Sciatic nerve (tissue), 2 donors: ENCODE measurements around the gene UGGT1. TPM values are rescaled to one million over a fixed set of nuclear protein-coding genes. Genes with fewer than 3 reads are reported as not detected.
"Not testable (repeated sequence)": the region's sequence is repeated elsewhere in the genome, so short reads cannot be mapped to it uniquely, and the experiment has no call there.

Experiments used
- ATAC-seq: fragments of 200-7000 bp; cut with Tn5 transposase; one replicate; pipeline ENCODE4 v1.9.1; 2020; ENCODE audit warnings: mild to moderate bottlenecking, moderate library complexity
- DNase-seq: peaks from one replicate; pipeline ENCODE4 v3.0.0-alpha.2; 2020; ENCODE audit warnings: low spot score
- intact Hi-C: fragments of 100-400 bp; cut with DNase I; formaldehyde crosslinking; loops from one replicate; pipeline ENCODE4 v1.14.2; 2022
- total RNA-seq: library from RNA; stranded (reverse); fragmentation: NEBNext Ultra II Directional; extraction: Animal tissue kit (Norgen Biotek cat#: 25700); gene quantifications from one replicate; pipeline ENCODE4 v1.2.1, GENCODE V29; 2021
- donor health status: DM: no; HTN: no; CAD: no.
- donor health status: DM: no; HTN: no; CAD: no.

UGGT1 gene
- total RNA-seq, 1 donor from 2014 or later = 34.3 TPM

GRCh38 chr2:128208631-128209324 lies 117.8 kb downstream of the UGGT1 start:
- DNase-seq, ATAC-seq, intact Hi-C loops: not testable (repeated sequence)

DNA sequence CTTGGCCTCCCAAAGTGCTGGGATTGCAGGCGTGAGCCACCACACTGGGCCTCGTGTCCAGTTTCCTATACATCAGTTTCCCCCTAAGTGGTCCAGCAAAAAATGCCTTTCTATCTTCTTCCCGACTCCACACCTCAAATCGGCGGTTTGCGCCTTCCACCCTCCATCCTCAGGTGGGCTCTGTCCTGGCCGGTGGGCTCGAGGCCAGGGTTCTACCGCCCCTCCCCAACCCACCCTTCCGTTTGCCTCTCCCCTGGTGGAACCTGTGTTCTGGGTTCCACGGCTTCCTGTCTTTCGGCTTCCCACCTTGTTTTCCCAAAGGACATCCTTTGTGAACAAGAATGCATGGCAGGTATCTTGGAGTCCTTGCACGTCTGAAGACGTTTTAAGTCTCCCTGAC lies 123.3 kb downstream of the UGGT1 start:
- ATAC-seq (no peak), DNase-seq (no peak)
- intact Hi-C loops = no loop called here

GRCh38 chr2:128214866-128215460 lies 124.0 kb downstream of the UGGT1 start:
- ATAC-seq (no peak), DNase-seq (no peak)
- intact Hi-C loops = no loop called here

- intact Hi-C loops = no loop called here
- DNase-seq (no peak), ATAC-seq (no peak)
Measured at GRCh38 chr2:128215897-128216642, 125.1 kb downstream of the UGGT1 start.

- intact Hi-C loops = no loop called here
- no peak for DNase-seq
- ATAC-seq = no peak
Measured at GRCh38 chr2:128217671-128218070, 126.7 kb downstream of the UGGT1 start.

DNA sequence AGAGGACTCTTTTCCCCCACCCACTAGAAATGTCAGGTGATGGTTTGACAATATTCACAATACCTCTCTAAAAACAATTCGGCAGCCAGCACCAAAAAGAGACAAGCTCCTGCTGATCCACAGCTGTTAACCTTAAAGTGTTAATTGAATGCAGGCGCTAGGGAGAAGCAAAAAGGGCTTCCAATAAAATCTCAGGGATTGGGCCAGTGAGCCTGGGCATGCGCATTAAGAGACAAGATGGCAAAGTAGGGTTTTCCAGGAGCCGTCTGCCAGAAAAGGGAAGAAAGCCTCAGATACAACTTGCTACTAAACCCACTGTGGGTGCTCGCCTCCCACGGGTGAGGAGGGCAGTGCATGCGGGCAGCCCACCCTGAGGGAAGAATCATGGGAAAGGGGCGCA lies 128.9 kb downstream of the UGGT1 start:
- intact Hi-C loops = no loop called here
- DNase-seq (no peak), ATAC-seq (no peak)

DNA sequence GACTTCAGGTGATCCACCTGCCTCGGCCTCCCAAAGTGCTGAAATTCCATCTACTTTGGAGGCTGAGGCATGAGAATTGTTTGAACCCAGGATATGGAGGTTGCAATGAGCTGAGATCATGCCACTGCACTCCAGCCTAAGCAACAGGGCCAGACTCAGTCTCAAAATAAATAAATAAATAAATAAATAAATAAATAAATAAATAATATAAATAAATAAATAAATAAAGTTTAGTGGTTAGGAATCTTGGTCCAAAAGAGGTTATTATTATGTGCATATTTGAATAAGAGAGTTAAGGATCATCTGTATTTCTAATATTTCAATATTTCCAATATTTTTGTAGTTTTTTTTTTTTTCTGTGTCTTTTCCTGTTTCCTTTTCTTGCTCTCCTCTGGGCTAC lies 136.9 kb downstream of the UGGT1 start:
- no peak for ATAC-seq
- intact Hi-C loops = no loop called here
- no peak for DNase-seq

- intact Hi-C loops = no loop called here
- ATAC-seq = no peak
- no peak for DNase-seq
Measured at GRCh38 chr2:128228894-128229293, 137.9 kb downstream of the UGGT1 start.

DNA sequence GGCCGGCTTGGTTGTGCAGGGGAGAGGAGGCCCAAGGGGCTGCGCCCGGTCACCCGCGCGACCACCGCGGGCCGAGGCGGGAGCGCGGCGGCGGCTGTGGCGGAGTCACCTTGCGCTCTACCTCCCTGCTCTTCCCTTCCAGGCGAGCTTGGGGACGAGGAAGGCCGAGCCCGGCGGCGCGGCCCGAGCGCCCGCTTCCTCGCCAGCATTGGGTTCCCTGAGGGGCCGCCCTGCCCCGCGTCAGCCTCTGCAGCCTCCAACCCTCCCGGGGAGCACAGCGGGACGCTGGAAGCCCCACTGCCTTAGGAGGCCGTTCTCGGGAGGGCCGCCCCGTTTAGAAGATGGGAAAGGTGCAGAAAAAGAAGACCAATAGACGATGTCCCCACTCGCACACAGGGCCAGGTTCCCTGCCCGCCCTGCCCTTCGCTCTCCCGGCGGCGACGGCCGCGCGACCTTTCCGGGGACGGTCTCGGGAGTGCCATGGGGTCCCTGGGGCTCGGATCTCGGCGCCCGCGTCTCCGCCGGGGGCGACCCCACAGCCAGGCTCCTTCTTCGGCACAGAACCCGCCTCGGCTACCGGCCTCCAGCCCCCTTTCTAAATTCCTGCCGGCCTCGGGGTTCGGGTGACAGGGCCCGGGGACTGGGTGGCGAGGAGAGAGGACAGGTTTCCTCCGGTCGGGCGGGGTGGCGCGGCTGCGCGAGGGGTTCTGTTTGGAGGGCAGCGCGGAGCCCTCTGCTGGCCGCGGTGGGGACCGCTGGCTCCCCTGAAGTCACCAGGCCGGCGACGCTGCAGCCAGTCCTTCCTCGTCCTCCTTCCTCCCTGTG lies 142.2 kb downstream of the UGGT1 start:
- intact Hi-C loops = no loop called here
- DNase-seq (peak; percentile 93), ATAC-seq (peak; percentile 97)

DNA sequence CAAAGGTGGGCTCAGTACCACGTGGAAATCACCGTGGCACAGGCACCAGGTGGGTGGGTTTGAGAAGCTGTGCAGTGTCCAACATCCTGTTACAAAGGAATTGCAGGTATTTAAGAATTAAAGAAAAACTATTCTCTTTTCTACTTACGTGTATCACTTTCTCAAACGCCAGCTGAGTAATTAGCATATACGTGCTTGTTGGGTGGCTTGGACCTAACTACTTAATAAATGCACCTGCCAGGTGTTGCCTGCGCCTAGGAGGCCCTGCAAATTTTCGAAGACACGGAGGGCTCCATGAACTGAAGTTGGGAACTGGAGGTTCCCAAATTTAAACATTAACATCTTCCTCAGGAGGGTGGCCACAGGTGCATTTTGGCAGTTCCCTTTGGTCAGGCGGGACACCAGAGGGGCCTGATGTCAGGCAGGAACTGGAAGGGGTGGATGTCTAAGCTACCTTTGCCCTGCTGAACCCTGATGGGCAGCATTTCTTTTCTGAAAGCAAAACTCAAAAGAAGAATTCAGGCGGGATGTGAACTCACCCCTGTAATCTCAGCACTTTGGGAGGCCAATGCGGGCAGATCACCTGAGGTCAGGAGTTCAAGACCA lies 142.9 kb downstream of the UGGT1 start:
- DNase-seq (no peak), ATAC-seq (no peak)
- intact Hi-C loops = no loop called here

DNA sequence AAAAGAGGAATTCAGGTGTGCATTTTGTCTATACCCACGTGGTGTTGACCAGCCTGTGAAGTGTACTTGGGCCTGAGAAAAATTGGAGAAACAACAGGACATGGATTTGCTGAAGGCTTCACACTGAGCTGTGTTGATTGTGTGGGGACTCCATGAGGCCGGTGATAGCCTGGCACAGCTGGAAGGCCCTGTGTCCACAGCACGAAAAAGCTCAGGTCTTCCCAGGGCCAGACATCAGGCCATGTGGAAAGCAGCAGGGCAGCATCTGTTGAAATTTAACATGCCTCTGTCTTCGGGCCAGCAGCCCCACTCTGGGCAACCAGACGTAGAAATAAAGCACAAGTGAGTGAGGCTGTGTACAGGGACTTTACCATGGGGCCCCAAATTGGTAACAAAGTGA lies 143.6 kb downstream of the UGGT1 start:
- intact Hi-C loops = no loop called here
- DNase-seq = no peak
- ATAC-seq = no peak

GRCh38 chr2:128235581-128235980 lies 144.6 kb downstream of the UGGT1 start:
- no peak for ATAC-seq
- DNase-seq = no peak
- intact Hi-C loops = no loop called here

DNA sequence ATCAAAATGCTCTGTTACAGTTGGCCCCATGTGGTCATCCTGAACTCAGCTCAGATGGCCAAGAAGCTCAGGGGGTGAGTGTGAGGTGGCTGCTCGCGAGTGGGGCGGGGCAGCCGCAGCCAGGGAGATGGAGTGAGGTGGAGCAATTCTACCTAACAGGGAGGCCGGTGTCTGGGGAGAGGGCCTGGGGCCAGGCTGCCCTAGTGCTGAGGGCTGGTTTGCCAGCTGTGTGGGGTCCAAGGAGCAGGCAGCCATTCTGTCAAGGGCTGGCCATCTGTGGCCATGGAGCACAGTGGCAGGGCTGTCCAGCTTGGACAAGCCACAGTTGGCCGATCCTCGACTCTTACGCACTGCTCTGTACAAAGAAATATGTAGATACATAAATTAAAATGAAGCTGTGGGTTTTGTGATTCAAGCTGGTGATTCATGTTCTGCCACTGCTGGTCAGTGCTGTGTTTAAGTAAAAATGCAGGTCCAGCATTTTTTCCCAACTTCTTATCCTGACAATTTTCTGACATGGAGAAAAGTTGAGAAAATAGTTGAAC lies 145.6 kb downstream of the UGGT1 start:
- DNase-seq (no peak), ATAC-seq (no peak)
- intact Hi-C loops = no loop called here

DNA sequence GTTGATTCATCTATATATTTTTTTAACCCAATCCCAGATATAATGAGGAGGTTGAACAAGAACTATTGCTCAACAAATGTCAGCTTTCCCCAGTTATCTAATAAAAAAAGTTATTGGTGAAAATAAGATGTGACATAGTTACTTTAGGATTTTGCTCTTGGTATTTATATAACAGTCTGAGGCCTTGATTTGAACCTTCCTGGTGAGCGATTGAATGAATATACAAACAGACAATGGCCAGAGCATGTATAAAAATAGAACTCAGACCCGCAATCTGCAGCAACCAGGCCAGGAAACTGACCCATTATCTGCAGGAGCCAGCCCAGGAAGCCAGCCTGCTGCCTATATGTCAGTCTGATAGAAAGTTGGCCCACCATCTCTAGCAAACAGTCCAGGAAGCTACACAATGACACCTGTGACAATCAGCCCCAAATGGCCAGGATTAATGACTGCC lies 146.1 kb downstream of the UGGT1 start:
- intact Hi-C loops = no loop called here
- DNase-seq = no peak
- ATAC-seq = no peak

DNA sequence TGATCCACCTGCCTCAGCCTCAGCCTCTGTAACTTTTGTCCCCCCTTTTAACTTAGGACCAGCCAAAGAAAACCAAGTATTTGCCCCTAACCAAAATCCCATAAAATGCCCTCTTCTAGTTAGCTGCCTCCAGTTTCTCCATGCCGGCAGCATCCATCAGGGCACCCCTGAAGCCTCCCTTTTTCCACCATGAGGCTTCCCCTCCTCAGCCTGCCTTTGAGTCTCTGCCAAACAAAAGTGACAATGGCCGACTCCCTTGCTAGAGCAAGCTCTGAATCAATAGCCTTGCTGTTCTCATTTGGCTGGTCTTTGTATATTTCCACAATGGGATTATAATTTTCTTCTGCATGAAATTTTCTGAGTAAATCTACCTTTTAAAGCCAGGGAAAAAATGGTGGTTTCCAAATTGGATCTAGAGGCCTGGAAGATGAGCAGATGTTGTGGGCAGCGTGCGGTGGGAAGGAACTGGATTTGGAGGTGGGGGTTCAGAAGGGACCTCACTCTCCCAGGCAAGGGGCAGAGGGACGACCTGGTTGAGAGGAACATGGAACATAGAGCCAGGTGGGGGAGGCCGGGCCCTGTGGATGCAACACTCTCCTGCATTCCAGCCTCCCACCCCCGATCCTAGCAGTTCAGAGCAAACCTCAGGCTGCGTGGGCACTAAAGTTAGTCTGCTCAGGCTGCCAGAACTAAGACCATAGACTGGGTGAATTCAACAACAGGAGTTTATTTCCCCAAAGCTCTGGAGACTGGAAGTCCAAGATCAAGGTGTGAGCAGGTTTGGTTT lies 147.1 kb downstream of the UGGT1 start:
- no peak for ATAC-seq
- intact Hi-C loops = no loop called here
- no peak for DNase-seq

- ATAC-seq (no peak), DNase-seq (no peak)
- intact Hi-C loops = no loop called here
Measured at GRCh38 chr2:128241896-128242295, 150.9 kb downstream of the UGGT1 start.
